ENCODE results near the gene U2AF2. TPM values are rescaled to one million over a fixed set of nuclear protein-coding genes. Genes with fewer than 3 reads are reported as not detected.

U2AF2 gene
- total RNA-seq, 4 donors from 2014 or later: 132 to 292 (median 159) TPM

DNA sequence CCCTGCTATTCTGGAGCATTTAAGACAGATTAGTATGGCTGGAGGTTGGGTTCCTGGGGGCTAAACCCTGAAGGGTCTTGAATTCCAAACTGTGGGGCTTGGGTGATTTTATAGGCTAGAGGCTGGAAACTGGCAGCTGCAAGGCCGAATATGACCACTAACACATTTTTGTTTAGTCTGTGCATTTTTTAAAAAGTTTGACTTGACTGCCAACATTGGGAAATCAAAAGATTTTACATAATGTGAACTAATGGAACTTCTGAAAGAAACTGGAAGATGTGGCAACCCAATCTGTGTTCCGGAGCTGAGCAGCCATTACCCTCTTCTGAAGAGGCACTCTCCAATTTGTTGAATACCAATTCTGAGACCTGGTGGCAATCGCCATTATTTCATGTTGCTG, 35.5 kb upstream of the U2AF2 start:
- H3K4me1 ChIP-seq: no peaks in the 10 kb centered on the region
- no peaks in the 10 kb centered on the region for H3K27me3 ChIP-seq
- no peaks in the 10 kb centered on the region for H3K9me3 ChIP-seq
- H3K4me3 ChIP-seq: no peak overlapping the region
- TF ChIP-seq, protein P1, sequence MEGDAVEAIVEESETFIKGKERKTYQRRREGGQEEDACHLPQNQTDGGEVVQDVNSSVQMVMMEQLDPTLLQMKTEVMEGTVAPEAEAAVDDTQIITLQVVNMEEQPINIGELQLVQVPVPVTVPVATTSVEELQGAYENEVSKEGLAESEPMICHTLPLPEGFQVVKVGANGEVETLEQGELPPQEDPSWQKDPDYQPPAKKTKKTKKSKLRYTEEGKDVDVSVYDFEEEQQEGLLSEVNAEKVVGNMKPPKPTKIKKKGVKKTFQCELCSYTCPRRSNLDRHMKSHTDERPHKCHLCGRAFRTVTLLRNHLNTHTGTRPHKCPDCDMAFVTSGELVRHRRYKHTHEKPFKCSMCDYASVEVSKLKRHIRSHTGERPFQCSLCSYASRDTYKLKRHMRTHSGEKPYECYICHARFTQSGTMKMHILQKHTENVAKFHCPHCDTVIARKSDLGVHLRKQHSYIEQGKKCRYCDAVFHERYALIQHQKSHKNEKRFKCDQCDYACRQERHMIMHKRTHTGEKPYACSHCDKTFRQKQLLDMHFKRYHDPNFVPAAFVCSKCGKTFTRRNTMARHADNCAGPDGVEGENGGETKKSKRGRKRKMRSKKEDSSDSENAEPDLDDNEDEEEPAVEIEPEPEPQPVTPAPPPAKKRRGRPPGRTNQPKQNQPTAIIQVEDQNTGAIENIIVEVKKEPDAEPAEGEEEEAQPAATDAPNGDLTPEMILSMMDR (IDR thresholded peaks at IDR 0.05): no peak
- TF ChIP-seq POLR2A (IDR thresholded peaks at IDR 0.05): no peak
- H3K27ac ChIP-seq: peak overlapping the region in 1 of 4 donors; percentile 0
- H3K36me3 ChIP-seq: peaks cover 0 to 46% (median 0%) of the 10 kb centered on the region in 3 donors
- DNase-seq: no peak

DNA sequence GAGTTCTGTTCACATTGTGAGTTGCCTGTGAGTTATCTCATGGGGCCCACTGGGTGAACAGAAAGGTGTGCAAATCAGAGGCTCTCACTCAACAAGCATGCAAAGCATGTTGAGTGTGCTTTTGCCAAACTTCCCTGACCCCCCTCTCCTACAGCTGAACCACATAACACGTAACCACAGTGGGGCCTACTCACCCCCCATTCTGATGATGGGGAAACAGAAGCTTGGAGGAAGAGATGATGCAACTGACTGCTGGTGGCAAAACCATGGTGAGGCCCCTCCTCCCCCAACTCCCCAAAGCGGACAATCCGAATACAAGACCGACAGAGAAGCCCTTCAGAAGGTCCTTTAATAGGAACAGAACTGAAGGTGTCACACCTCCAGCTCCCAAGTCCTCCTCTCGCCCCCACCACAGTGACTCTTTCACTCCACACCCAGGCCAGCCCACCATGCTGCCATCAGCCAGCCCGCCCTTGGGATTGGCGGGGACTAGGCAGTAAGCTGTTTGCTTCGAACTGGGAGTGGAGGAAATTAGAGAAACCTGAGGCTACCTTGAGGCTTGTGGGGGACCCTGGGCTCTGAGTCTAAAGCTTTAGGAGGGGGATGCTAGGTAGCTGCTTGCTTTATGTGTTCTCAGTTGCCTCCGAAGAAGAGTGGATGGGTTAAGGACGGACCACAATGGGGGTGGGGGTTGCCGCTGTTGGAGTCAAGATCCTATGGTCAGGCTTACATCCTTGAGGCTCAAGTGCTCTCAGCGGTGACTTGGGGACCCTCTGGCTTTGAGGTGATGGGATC, 34.2 kb upstream of the U2AF2 start:
- Histone ChIP-seq H3K27me3 (no peaks in the 10 kb centered on the region), H3K4me1 (peaks cover 0 to 6% (median 0%) of the 10 kb centered on the region in 4 donors), H3K27ac (no peak overlapping the region), H3K9me3 (no peaks in the 10 kb centered on the region), H3K36me3 (peaks cover 0 to 34% (median 0%) of the 10 kb centered on the region in 3 donors), H3K4me3 (no peak overlapping the region)
- no peak for DNase-seq
- no peak for TF ChIP-seq POLR2A (IDR thresholded peaks at IDR 0.05)
- TF ChIP-seq, protein P1 (IDR thresholded peaks at IDR 0.05): no peak

DNA sequence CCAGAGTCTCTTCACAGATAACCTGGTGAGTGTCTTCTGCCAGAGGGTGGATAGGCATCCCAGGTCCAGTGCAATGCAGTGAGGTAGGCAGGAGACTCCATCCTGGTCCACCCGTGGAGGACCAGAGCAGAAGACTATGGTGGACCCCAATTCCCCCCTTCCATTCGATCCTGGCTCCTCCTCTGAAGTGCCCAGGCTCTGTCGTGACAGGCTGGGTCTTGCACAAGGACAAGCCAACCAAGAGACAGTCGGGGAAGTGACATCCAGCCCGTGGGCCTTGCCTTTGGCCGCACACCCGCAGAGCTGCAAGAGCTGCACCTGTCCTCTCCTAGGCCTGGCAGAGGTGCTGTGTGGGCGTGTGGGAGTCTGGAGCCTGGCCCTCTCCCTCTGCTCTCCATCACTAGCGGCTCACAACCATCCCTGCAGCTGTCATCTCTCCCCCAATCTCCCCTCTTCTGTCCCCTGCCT, 33.6 kb upstream of the U2AF2 start:
- no peak for TF ChIP-seq POLR2A (IDR thresholded peaks at IDR 0.05)
- DNase-seq: no peak
- H3K9me3 ChIP-seq: no peaks in the 10 kb centered on the region
- no peak overlapping the region for H3K4me3 ChIP-seq
- no peaks in the 10 kb centered on the region for H3K27me3 ChIP-seq
- H3K27ac ChIP-seq: no peak overlapping the region
- H3K4me1 ChIP-seq: peaks cover 0 to 6% (median 0%) of the 10 kb centered on the region in 4 donors
- peaks cover 0 to 28% (median 0%) of the 10 kb centered on the region in 3 donors for H3K36me3 ChIP-seq

DNA sequence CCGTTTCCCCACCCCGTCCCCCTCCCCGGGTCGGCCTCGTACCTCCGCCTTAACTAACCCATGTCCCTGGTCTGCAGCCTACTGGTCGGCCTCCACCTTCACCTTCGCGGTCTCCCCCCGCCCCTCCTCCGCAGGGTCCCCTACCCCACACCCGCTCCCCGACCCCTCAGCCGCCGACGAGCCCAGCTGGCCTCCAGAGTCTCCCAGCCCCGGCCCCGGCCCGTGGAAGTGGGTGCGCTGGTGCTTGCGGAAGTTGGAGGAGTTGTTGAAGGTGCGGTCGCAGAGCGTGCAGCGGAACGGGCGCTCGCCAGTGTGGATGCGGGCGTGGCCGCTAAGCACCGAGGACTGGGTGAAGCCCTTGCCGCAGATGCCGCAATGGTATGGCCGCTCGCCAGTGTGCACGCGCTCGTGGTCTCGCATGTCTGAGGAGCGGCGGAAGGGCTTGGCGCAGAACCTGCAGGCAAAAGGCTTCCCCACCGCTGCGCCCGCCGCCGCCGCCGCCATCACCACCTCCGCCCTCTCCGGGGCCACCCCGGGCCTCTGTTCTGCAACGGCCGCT, 33.1 kb upstream of the U2AF2 start:
- no peaks in the 10 kb centered on the region for H3K27me3 ChIP-seq
- H3K4me3 ChIP-seq: no peak overlapping the region
- peaks cover 0 to 6% (median 0%) of the 10 kb centered on the region in 4 donors for H3K4me1 ChIP-seq
- DNase-seq: peak in 1 of 3 donors; percentile 45
- H3K9me3 ChIP-seq: no peaks in the 10 kb centered on the region
- no peak overlapping the region for H3K27ac ChIP-seq
- no peak for TF ChIP-seq POLR2A (IDR thresholded peaks at IDR 0.05)
- TF ChIP-seq, protein P1 (IDR thresholded peaks at IDR 0.05): no peak
- peaks cover 0 to 22% (median 0%) of the 10 kb centered on the region in 3 donors for H3K36me3 ChIP-seq

DNA sequence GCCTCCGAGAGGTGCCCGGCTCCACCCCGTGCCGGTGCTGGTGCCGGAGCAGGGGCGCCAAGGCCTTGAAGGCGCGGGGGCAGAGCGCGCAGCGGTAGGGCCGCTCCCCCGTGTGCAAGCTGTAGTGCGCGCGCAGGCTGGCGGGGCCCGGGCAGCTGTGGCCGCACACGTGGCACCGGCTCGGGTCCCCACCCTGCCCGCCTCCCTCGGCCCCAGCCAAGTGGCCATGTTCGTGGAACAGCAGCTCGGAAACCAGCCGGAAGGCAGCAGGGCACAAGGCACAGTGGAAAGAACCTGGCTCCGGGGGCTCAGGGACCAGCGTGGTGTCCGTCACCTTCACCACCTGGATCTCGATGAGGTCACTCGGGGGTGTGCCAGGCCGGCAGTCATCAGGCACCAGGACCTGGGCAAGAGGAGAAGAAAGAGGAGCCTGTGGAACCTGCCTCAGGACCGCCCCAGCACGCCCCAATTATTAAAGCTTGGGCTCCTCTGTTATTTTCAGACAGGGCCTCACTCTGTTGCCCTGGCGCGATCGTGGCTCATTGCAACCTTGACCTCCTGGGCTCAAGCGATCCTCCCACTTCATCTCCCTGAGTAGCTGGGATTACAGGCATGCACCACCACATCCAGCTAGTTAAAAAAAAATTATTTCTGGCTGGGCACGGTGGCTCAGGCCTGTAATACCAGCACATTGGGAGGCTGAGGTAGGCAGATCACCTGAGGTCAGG, 32.4 kb upstream of the U2AF2 start:
- no peaks in the 10 kb centered on the region for H3K27me3 ChIP-seq
- H3K27ac ChIP-seq: no peak overlapping the region
- TF ChIP-seq, protein P1 (IDR thresholded peaks at IDR 0.05): no peak
- TF ChIP-seq POLR2A (IDR thresholded peaks at IDR 0.05): no peak
- peaks cover 0 to 6% (median 0%) of the 10 kb centered on the region in 4 donors for H3K4me1 ChIP-seq
- no peak overlapping the region for H3K4me3 ChIP-seq
- DNase-seq: no peak
- no peaks in the 10 kb centered on the region for H3K9me3 ChIP-seq
- peaks cover 0 to 17% (median 0%) of the 10 kb centered on the region in 3 donors for H3K36me3 ChIP-seq

Measured in Peyer's patch (tissue), 4 donors.